Peyer's patch (tissue), 4 donors: ENCODE results near the gene TAAR6.
A peak's percentile ranks its signal among the peaks of the same experiment; 100 is the strongest.

ENCODE experiments used
- CTCF ChIP-seq, 6 experiments: fragments of 450-650 bp in 4 of 6; fragments of 200-600 bp in 2 of 6; sonication (generic) in 1 of 6; IDR thresholded peaks; one replicate each; pipeline ENCODE4 v1.5.1; 2017 to 2019; ENCODE audit warnings: antibody characterized with exemption in 6 of 6, mild to moderate bottlenecking in 3 of 6, moderate library complexity in 1 of 6
- POLR2A ChIP-seq, 2 donors: fragments of 450-650 bp; IDR thresholded peaks; one replicate each; pipeline ENCODE4 v1.5.1; 2017; ENCODE audit warnings: antibody characterized with exemption in 2 of 2, mild to moderate bottlenecking in 2 of 2, moderate library complexity in 2 of 2

- TF ChIP-seq CTCF (IDR thresholded peaks at IDR 0.05) (peak in 2 of 6 experiments; percentile 33 to 41), POLR2A (IDR thresholded peaks at IDR 0.05) (no peak)
These were observed 28.4 kb downstream of the TAAR6 start for GRCh38 chr6:132598473-132598872.
